Right lobe of liver (tissue), 6 donors: ENCODE data around the gene ARHGEF7. TPM values are rescaled to one million over a fixed set of nuclear protein-coding genes. Genes with fewer than 3 reads are reported as not detected.

Experiments used
- ATAC-seq, 4 donors: fragments of 200-7000 bp; cut with Tn5 transposase; one replicate each; pipeline ENCODE4 v1.9.1; 2020; ENCODE audit warnings: mild to moderate bottlenecking in 4 of 4, moderate library complexity in 4 of 4
- DNase-seq, 3 donors: peaks; one replicate each; pipeline ENCODE4 v3.0.0-alpha.2; 2020
- H3K27ac ChIP-seq, 3 donors: fragments of 200-600 bp; one replicate each; pipeline ENCODE4 v1.8.0; 2022
- H3K27me3 ChIP-seq, 2 donors: fragments of 200-600 bp; one replicate each; pipeline ENCODE4 v1.8.0; 2022
- H3K36me3 ChIP-seq, 4 donors: fragments of 200-600 bp; sonication (generic) in 1 of 4; one replicate each; pipeline versions ENCODE4 v1.5.1 to v1.8.0; 2017 to 2022; ENCODE audit warnings: control low read depth in 1 of 4
- H3K4me1 ChIP-seq, 4 donors: fragments of 200-600 bp; sonication (generic) in 1 of 4; one replicate each; pipeline versions ENCODE4 v1.5.1 to v1.8.0; 2017 to 2022; ENCODE audit warnings: control low read depth in 1 of 4
- H3K4me3 ChIP-seq, 3 donors: fragments of 200-600 bp; one replicate each; pipeline ENCODE4 v1.8.0; 2022
- H3K9me3 ChIP-seq, 4 donors: fragments of 200-600 bp; sonication (generic) in 1 of 4; one replicate each; pipeline versions ENCODE4 v1.5.1 to v1.8.0; 2017 to 2022; ENCODE audit warnings: control low read depth in 1 of 4
- POLR2A ChIP-seq: fragments of 450-650 bp; IDR thresholded peaks from one replicate; pipeline ENCODE4 v1.6.1; 2017; ENCODE audit warnings: antibody characterized with exemption, mild to moderate bottlenecking
- WGBS: methylation state at CpG from one replicate; pipeline ENCODE4 v1.1.6; 2018; ENCODE audit warnings: low coverage, low lambda C conversion rate; ENCODE audit not compliant: insufficient coverage; ENCODE audit errors: missing lambda C conversion rate; 5-methylcytosine and 5-hydroxymethylcytosine counted together
- intact Hi-C, 2 donors: fragments of 100-400 bp; cut with DNase I; formaldehyde crosslinking; loops; one replicate each; pipeline versions ENCODE4 v1.11.2 to v1.14.1; 2022
- total RNA-seq, 6 experiments: library from RNA; depleted of rRNA in 2 of 6; stranded (reverse); fragments of >200 nt in 2 of 6; fragmentation: NEBNext Ultra II Directional in 3 of 6; extraction: Animal tissue kit (Norgen Biotek cat#: 25700) in 3 of 6; gene quantifications; one replicate each; pipeline versions ENCODE4 v1.1.0 to v1.2.4, GENCODE V29; 2016 to 2023
- TF ChIP-seq, protein P1 (sequence below), 4 donors: fragments of 200-600 bp in 3 of 4; fragments of 450-650 bp in 1 of 4; IDR thresholded peaks; one replicate each; pipeline versions ENCODE4 v1.5.1 to v1.8.0; 2016 to 2022; ENCODE audit warnings: antibody characterized with exemption in 4 of 4, mild to moderate bottlenecking in 2 of 4
- donor health status: DM: no; HTN: yes; CAD: no.
- donor health status: DM: no; HTN: no; CAD: no.
- donor health status: DM: no; HTN: no; CAD: no.
- donor health status: DM: no; HTN: yes; CAD: no.
- donor health status: DM: no; HTN: yes; CAD: no.

ARHGEF7 gene
- total RNA-seq, 6 experiments from 2014 or later = 22.0 to 40.1 (median 33.8) TPM

DNA sequence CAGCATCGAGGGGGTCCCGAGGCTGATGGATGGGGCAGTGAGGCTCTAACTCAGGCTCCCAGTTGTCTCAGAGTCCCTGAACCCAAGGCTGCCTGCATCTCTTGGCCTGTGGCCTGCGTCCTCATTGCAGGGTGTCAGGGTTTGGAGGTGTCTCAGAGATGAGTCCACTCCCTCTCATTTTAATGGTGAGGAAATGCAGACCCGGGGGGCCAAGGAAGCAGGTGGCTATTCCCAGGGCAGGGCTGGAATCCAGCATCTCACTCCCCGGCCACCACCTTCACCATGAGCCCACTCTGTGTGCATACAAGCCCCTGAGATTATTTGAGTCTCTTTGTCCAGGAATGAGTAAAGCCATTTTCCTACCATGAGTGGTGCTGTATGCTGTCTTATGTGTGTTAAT is 226.8 kb downstream of the ARHGEF7 start:
- intact Hi-C loops = no loop called here
- Histone ChIP-seq H3K27me3 (no peaks in the 10 kb centered on the region), H3K36me3 (no peaks in the 10 kb centered on the region), H3K4me3 (no peak overlapping the region), H3K9me3 (no peaks in the 10 kb centered on the region), H3K4me1 (no peaks in the 10 kb centered on the region), H3K27ac (no peak overlapping the region)
- whole genome bisulfite sequencing = 90% methylated on average over 4 of the region's 5 CpGs
- DNase-seq (no peak), ATAC-seq (no peak)
- TF ChIP-seq, protein P1, sequence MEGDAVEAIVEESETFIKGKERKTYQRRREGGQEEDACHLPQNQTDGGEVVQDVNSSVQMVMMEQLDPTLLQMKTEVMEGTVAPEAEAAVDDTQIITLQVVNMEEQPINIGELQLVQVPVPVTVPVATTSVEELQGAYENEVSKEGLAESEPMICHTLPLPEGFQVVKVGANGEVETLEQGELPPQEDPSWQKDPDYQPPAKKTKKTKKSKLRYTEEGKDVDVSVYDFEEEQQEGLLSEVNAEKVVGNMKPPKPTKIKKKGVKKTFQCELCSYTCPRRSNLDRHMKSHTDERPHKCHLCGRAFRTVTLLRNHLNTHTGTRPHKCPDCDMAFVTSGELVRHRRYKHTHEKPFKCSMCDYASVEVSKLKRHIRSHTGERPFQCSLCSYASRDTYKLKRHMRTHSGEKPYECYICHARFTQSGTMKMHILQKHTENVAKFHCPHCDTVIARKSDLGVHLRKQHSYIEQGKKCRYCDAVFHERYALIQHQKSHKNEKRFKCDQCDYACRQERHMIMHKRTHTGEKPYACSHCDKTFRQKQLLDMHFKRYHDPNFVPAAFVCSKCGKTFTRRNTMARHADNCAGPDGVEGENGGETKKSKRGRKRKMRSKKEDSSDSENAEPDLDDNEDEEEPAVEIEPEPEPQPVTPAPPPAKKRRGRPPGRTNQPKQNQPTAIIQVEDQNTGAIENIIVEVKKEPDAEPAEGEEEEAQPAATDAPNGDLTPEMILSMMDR (IDR thresholded peaks at IDR 0.05) = no peak
- TF ChIP-seq POLR2A = no peak

DNA sequence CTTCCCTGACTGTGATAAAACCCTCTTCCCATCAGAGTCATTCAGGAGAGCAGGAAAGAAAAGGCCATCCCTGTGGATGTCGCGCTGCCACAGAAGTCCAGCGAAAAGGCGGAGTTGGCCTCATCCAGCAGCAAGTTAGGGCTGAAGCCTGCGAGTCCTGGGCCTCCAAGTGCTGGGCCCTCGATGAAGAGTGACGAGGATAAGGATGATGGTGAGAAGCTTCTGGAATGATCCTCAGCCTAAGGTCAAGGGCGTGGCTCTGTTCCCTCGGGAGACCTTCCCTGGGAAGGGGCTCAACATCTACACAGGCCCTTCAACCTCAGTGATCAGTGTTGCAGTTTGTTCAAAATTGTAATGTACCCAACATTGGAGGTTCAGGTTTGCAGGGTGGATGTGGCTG is 227.6 kb downstream of the ARHGEF7 start:
- DNase-seq (no peak), ATAC-seq (no peak)
- no peaks in the 10 kb centered on the region for H3K9me3 ChIP-seq
- H3K27me3 ChIP-seq = no peaks in the 10 kb centered on the region
- H3K36me3 ChIP-seq = no peaks in the 10 kb centered on the region
- TF ChIP-seq POLR2A = no peak
- TF ChIP-seq, protein P1 (IDR thresholded peaks at IDR 0.05) = no peak
- no CpG with 5 or more reads among the region's 9 CpGs for WGBS
- intact Hi-C loops = no loop called here
- H3K27ac ChIP-seq = no peak overlapping the region
- no peaks in the 10 kb centered on the region for H3K4me1 ChIP-seq
- H3K4me3 ChIP-seq = no peak overlapping the region

DNA sequence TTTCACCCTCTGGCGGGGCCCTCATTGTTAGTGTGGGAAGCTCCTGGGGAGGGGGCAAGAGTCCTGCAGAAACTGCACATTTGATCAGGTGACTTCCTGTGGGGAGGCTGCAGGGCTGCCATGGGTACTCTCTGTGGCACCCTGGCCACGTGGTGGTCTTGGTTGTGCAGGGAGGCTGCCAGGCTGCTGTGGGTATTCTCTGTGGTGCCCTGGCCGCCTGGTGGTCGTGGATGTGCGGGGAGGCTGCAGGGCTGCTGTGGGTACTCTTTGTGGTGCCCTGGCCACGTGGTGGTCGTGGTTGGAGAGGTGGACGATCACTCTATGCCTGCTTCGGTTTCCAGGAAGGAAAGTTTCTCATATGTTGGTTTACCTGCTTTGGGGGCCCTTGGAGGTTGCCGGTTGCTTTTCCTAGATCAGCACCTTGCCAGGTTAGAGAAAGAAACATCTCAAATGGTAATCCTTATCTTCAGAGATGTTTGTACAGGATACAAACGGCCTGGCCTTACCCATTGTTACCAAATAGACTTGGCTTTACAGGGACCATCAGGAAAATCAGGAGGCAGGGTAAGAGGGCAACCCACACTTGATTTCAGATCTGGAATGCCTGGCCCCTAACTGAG is 228.2 kb downstream of the ARHGEF7 start:
- H3K36me3 ChIP-seq = no peaks in the 10 kb centered on the region
- no peak for TF ChIP-seq POLR2A
- TF ChIP-seq, protein P1 (IDR thresholded peaks at IDR 0.05) = no peak
- no peaks in the 10 kb centered on the region for H3K27me3 ChIP-seq
- H3K4me3 ChIP-seq = no peak overlapping the region
- WGBS = 71% methylated on average over 6 of the region's 11 CpGs
- no peaks in the 10 kb centered on the region for H3K4me1 ChIP-seq
- intact Hi-C loops = no loop called here
- no peaks in the 10 kb centered on the region for H3K9me3 ChIP-seq
- no peak for DNase-seq
- no peak overlapping the region for H3K27ac ChIP-seq
- no peak for ATAC-seq

DNA sequence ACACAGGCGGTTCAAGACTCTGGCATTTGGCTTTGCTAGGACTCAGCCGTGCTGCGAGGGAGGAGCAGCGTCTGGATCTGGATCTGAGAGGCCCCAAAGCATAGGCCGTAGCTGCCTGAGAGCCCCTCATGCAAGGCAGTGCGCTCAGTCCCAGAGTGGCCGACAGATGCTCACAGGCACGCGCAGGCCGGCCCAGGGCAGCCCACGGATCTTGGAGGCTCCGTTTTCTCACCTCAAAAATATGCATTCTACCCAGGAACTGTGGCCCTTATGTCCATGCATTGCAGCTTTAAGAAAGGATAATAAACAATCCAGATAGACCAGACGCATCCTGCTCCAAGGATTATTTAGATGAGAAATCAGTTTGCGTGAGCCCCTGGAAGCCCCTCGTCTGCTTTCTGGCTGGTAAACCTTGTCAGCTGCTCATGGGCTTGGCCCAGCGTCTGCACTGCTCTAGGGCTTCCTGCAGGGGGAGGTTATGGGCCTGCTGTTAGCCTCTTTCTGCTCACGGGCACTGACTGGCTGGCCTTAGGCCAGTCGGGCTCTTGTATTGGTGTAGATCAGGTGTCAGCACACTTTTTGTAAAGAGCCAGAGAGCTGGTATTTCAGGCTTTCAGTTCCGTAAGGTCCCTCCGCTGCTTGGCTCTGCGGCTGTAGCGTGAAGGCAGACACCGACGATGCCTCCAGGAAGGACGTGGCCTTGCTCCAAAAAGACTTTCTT is 229.5 kb downstream of the ARHGEF7 start:
- H3K36me3 ChIP-seq = no peaks in the 10 kb centered on the region
- no peaks in the 10 kb centered on the region for H3K9me3 ChIP-seq
- WGBS = 83% methylated on average over 7 of the region's 25 CpGs
- TF ChIP-seq POLR2A = no peak
- no peaks in the 10 kb centered on the region for H3K27me3 ChIP-seq
- no peak overlapping the region for H3K4me3 ChIP-seq
- no peak for DNase-seq
- intact Hi-C loops = no loop called here
- ATAC-seq = no peak
- H3K4me1 ChIP-seq = no peaks in the 10 kb centered on the region
- H3K27ac ChIP-seq = no peak overlapping the region

DNA sequence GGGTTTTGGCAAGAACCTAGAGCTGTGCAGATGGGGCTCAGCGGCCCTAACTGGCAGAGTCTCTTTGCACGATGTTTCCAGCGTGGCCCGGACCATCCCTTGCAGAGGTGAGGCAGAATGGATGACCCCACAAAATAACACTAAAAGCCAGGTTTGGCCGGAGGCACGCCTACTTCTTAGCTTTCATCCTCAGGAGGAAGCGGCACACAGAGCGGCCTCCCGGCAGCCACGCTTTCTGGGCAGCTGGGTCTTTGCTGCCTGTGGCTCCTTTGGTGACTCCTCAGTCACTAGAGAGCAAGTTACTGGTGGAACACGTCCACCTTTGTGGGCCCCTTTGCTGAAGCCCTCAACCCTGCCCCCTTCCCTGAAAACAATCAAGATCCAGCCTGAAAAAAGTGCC is 230.6 kb downstream of the ARHGEF7 start:
- TF ChIP-seq POLR2A = no peak
- TF ChIP-seq, protein P1 (IDR thresholded peaks at IDR 0.05) = no peak
- no peak for ATAC-seq
- no peaks in the 10 kb centered on the region for H3K9me3 ChIP-seq

More for the DNA sequence above, 230.6 kb downstream of the ARHGEF7 start:
- no peak for DNase-seq
- Histone ChIP-seq H3K36me3 (no peaks in the 10 kb centered on the region), H3K4me1 (no peaks in the 10 kb centered on the region), H3K27me3 (no peaks in the 10 kb centered on the region), H3K4me3 (no peak overlapping the region), H3K27ac (no peak overlapping the region)
- 85% methylated on average over 4 of the region's 11 CpGs for WGBS
- intact Hi-C loops = no loop called here
